ENCODE measurements around the gene WNK2. TPM values are rescaled to one million over a fixed set of nuclear protein-coding genes. Genes with fewer than 3 reads are reported as not detected.

The WNK2 gene
- total RNA-seq, 1 donor from 2014 or later = 336 TPM

DNA sequence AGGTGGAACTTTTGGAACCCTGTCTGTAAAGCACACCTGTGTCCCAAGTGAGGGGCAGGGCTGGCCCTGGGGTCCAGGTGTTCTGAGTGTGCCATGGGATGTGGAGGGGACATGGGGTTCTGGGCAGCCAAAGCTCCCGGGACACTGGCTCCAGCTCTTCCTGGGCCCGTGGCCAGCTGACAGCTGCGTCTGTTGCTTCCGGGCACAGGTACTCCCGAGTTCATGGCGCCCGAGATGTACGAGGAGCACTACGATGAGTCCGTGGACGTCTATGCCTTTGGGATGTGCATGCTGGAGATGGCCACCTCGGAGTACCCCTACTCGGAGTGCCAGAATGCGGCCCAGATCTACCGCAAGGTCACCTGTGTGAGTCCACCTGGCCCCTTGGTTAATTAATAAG lies 50.7 kb downstream of the WNK2 start:
- no peak overlapping the region for H3K27ac Mint-ChIP-seq (ENCODE audit: unreplicated experiment)
- no peaks in the 10 kb centered on the region for H3K36me3 Mint-ChIP-seq (ENCODE audit: unreplicated experiment)
- H3K27me3 Mint-ChIP-seq (ENCODE audit: unreplicated experiment) = peaks cover 11% of the 10 kb centered on the region
- TF ChIP-seq, protein P1, sequence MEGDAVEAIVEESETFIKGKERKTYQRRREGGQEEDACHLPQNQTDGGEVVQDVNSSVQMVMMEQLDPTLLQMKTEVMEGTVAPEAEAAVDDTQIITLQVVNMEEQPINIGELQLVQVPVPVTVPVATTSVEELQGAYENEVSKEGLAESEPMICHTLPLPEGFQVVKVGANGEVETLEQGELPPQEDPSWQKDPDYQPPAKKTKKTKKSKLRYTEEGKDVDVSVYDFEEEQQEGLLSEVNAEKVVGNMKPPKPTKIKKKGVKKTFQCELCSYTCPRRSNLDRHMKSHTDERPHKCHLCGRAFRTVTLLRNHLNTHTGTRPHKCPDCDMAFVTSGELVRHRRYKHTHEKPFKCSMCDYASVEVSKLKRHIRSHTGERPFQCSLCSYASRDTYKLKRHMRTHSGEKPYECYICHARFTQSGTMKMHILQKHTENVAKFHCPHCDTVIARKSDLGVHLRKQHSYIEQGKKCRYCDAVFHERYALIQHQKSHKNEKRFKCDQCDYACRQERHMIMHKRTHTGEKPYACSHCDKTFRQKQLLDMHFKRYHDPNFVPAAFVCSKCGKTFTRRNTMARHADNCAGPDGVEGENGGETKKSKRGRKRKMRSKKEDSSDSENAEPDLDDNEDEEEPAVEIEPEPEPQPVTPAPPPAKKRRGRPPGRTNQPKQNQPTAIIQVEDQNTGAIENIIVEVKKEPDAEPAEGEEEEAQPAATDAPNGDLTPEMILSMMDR (IDR thresholded peaks at IDR 0.05; ENCODE audit: partially characterized antibody, unreplicated experiment) = no peak
- peaks cover 4% of the 10 kb centered on the region for H3K4me1 Mint-ChIP-seq (ENCODE audit: low read depth, unreplicated experiment)
- H3K9me3 Mint-ChIP-seq (ENCODE audit: unreplicated experiment) = peaks cover 17% of the 10 kb centered on the region
- DNase-seq = no peak
- H3K4me3 Mint-ChIP-seq (ENCODE audit: unreplicated experiment) = no peak overlapping the region

DNA sequence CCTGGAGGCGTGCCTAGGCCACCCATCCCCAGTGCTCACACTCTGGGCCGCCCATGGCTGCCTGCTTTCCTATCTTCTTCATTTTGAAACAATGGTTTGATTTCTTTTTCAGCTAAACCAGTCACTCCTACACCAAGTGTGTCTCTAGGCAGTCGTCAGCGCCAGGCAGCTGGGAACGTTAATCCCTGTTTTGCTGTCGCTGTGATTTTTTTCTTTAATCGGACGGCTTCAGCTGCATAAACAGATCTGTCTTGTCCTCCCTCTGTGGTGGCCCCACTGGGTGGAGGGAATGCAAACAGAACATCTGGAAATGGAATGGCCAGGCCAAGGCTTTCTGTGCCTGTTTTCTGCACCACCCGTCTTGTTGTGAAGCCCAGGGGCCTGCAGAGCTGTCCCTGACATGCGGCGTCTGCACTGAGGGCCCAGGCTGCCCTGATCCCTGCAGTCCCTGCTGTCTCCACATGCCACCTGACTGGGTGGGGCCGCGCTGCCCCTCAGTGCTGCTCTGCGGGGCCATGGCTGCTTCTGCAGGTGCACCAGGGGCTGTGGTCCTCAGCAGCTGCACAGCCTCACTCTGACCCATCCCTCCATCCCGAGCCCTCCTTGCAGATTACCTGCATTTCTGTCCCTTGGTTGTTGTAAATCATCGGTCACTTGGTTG lies 51.5 kb downstream of the WNK2 start:
- no peak for DNase-seq

DNA sequence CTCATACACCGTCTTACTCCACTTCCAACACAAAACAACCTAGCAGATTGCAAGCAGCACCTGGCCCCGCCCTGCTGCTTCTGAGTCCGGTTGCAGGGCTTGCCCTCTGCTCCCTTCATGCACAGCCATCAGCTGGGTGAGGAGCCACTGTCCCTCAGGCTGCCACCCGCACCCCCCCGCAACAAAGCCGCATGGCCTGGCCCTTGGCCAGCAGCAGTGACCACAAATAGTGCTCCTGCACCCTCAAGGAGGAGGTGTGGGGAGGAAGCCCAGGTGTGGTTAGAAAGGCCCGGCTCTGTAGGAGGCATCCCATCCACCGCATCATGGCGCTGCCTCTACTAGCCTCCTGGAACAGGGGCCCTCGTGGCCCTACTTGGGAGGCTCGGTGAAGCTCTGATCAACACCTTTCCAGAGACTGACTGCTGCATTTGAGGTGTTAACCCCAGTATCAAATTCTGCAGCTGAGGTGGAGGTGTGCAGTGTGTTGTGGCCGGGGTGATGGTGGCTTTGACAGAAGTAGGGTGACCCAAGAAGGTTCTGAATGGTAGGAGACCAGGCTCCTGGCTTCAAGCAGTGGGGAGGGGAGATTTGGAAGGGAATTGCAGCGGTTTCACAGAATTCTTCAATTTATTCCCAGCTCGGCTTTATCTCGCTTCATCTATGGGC lies 52.7 kb downstream of the WNK2 start:
- H3K27ac Mint-ChIP-seq (ENCODE audit: unreplicated experiment) = no peak overlapping the region
- H3K27me3 Mint-ChIP-seq (ENCODE audit: unreplicated experiment) = peaks cover 9% of the 10 kb centered on the region

More for the DNA sequence above, 51.5 kb downstream of the WNK2 start:
- TF ChIP-seq, protein P1 (IDR thresholded peaks at IDR 0.05; ENCODE audit: partially characterized antibody, unreplicated experiment) = no peak
- no peak overlapping the region for H3K4me3 Mint-ChIP-seq (ENCODE audit: unreplicated experiment)
- H3K9me3 Mint-ChIP-seq (ENCODE audit: unreplicated experiment) = peaks cover 15% of the 10 kb centered on the region
- peaks cover 4% of the 10 kb centered on the region for H3K4me1 Mint-ChIP-seq (ENCODE audit: low read depth, unreplicated experiment)
- no peak overlapping the region for H3K27ac Mint-ChIP-seq (ENCODE audit: unreplicated experiment)
- H3K36me3 Mint-ChIP-seq (ENCODE audit: unreplicated experiment) = peaks cover 3% of the 10 kb centered on the region
- H3K27me3 Mint-ChIP-seq (ENCODE audit: unreplicated experiment) = peaks cover 10% of the 10 kb centered on the region

DNA sequence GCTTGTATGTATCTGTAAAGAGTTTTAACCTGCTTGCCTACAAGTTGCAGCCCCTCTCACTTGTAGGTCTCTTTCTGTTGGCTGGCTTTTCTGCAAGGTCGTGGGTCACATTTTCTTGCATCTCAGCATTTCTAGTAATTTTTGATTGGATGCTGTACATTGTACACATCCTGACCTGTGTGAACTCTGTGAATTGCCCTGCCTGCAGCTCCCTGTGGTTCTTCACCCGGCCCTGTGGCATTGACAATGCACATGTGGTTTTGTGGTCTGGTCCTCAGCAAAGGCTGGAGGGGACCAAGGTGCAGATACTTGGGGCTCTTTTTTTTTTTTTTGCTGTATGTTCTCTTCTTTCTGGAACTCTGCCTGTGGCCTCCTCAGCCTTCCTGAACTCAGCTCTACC lies 53.6 kb downstream of the WNK2 start:
- Mint-ChIP-seq H3K36me3 (ENCODE audit: unreplicated experiment) (peaks cover 3% of the 10 kb centered on the region), H3K9me3 (ENCODE audit: unreplicated experiment) (peaks cover 12% of the 10 kb centered on the region), H3K27me3 (ENCODE audit: unreplicated experiment) (peaks cover 10% of the 10 kb centered on the region), H3K4me1 (ENCODE audit: low read depth, unreplicated experiment) (peaks cover 9% of the 10 kb centered on the region), H3K27ac (ENCODE audit: unreplicated experiment) (no peak overlapping the region), H3K4me3 (ENCODE audit: unreplicated experiment) (no peak overlapping the region)
- DNase-seq = no peak
- TF ChIP-seq, protein P1 (IDR thresholded peaks at IDR 0.05; ENCODE audit: partially characterized antibody, unreplicated experiment) = no peak

More for the DNA sequence above, 52.7 kb downstream of the WNK2 start:
- Mint-ChIP-seq H3K4me3 (ENCODE audit: unreplicated experiment) (no peak overlapping the region), H3K9me3 (ENCODE audit: unreplicated experiment) (peaks cover 10% of the 10 kb centered on the region), H3K36me3 (ENCODE audit: unreplicated experiment) (peaks cover 3% of the 10 kb centered on the region), H3K4me1 (ENCODE audit: low read depth, unreplicated experiment) (peaks cover 4% of the 10 kb centered on the region)
- TF ChIP-seq, protein P1 (IDR thresholded peaks at IDR 0.05; ENCODE audit: partially characterized antibody, unreplicated experiment) = no peak
- no peak for DNase-seq
